AG09309 (cell line): ENCODE data around the gene HIPK2.
"Not testable (repeated sequence)": the region's sequence is repeated elsewhere in the genome, so short reads cannot be mapped to it uniquely, and the experiment has no call there.

Source experiments
- DNase-seq: peaks from one replicate; pipeline ENCODE4 v3.0.0-alpha.2; 2010; ENCODE audit warnings: low read depth
- H3K4me3 ChIP-seq: 2 replicates; pipeline ENCODE4 v1.5.1; 2011; ENCODE audit warnings: mild to moderate bottlenecking, low read depth, low read length, moderate library complexity; ENCODE audit not compliant: control insufficient read depth
- TF ChIP-seq, protein P1 (sequence below): IDR thresholded peaks from 2 replicates; pipeline ENCODE4 v1.5.1; 2011; ENCODE audit warnings: mild to moderate bottlenecking, low read depth, low read length, inconsistent platforms; ENCODE audit not compliant: insufficient read depth, control insufficient read depth; ENCODE audit errors: missing control alignments

HIPK2 gene

DNA sequence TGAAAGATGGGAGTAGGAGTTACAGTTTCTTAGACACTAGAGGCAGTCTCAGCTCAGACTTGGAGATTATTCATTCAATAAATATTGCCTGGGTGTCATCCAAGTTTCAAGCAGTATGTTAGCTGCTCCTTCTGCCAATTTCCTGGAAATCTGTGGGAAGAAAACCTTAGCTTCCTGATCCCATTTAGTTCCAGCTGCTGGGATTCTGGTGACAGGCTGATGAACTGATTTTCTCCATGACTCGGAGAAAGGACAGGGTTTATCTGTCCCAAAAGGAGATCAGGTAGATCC lies 158.5 kb downstream of the HIPK2 start:
- TF ChIP-seq, protein P1, sequence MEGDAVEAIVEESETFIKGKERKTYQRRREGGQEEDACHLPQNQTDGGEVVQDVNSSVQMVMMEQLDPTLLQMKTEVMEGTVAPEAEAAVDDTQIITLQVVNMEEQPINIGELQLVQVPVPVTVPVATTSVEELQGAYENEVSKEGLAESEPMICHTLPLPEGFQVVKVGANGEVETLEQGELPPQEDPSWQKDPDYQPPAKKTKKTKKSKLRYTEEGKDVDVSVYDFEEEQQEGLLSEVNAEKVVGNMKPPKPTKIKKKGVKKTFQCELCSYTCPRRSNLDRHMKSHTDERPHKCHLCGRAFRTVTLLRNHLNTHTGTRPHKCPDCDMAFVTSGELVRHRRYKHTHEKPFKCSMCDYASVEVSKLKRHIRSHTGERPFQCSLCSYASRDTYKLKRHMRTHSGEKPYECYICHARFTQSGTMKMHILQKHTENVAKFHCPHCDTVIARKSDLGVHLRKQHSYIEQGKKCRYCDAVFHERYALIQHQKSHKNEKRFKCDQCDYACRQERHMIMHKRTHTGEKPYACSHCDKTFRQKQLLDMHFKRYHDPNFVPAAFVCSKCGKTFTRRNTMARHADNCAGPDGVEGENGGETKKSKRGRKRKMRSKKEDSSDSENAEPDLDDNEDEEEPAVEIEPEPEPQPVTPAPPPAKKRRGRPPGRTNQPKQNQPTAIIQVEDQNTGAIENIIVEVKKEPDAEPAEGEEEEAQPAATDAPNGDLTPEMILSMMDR: no peak
- no peak overlapping the region for H3K4me3 ChIP-seq
- DNase-seq: peak; percentile 33

DNA sequence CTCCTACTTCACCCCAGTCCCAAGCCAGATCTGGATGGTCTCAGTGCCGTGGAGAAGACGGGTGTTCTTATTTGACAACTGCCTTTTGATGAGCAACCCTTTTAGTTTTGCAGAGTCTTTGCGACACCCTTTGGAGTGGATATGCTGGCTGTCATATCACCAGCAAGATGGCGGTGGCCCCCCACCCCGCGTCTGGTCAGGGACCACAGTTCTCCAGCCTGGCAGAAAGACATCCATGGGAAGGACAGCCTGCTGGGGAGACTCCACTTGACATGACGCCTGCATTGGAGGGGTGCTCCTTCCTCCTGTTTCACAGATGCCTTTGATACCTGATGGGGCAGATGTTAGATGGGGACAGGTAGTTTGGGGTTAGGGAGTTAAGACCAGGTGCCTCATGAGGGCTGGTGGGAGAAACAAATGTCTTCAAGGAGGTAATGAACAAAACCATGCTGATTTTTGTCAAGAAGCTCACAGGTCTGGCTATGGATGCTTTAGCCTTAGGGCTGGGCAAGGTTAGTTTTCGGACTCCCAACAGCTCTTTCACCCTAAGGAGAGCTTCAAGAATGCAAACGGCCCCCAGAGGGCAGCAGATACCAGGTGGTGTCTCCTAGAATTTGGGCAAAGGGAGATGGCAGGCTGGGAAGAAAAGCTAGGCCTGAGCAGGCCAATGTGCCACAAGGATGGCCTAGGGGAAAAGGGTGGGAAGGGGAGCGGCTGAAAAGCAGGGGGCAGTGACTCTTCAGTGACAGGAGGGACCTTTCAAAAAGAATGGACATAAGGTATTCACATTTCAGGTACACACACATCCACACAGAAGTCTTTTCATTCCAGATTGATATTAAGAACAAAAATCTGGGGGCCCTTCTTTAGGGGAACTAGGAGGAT lies 159.1 kb downstream of the HIPK2 start:
- DNase-seq: no peak
- H3K4me3 ChIP-seq: no peak overlapping the region
- TF ChIP-seq, protein P1: peak; percentile 70

DNA sequence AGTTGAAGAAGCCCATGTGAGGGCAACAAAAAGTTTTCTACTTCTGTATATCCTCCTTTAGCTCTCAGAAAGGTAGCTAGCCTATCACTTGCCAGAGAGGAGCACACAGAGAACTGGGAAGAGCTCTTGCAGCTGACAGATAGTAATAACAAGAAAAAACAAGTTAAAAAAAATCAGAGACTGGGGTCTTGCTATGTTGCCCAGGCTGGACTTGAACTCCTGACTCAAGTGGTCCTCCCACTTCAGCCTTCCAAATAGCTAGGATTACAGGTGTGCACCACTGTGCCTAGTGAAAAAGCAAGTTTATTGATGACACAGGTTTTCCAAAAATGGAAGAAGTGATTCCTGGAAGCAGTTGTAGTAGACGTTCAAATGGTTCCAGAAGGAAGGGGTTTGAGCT lies 160.7 kb downstream of the HIPK2 start:
- DNase-seq: no peak
- TF ChIP-seq, protein P1: no peak
- H3K4me3 ChIP-seq: no peak overlapping the region

DNA sequence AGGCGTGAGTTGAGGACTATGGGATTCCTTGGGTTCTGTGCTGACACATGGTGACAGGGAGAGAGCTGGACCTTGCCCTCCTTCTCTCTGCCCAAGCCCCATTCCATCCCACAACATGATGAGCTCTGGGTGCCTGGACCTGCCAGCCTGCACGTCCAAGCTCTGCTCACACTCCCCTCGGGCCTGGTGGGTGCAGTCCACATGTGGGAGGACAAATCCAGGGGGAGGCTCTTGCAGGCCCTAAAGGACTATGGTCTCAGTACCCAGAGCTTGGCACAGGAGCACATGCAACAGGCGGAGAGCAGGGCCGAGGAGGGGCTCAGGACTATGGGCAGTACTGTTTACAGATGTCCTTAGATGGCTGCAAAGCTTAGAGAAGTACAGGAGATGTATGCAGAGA lies 162.9 kb downstream of the HIPK2 start:
- TF ChIP-seq, protein P1: no peak
- no peak for DNase-seq
- no peak overlapping the region for H3K4me3 ChIP-seq

DNA sequence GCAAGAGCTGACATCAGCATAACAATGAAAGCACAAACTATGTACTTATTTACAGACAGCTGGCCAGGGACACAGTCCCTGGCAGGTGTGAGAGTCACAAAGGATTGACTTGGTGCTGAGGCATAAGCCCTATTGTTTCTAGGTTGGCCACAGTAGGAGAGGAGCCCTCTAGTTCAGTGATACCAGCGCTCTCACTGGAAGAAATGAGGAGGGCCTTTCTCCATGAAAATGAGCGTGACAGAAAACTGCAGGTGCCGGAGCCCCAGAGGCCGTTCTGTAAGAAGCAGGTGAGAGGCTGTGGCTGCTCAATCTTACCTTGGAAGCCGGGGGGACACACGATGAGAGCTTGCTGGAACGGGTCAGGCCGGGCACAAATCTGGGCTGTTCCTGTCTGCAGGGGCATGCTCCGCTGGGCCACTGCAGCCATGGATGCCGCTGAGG lies 163.8 kb downstream of the HIPK2 start:
- no peak for DNase-seq
- TF ChIP-seq, protein P1: no peak
- no peak overlapping the region for H3K4me3 ChIP-seq

DNA sequence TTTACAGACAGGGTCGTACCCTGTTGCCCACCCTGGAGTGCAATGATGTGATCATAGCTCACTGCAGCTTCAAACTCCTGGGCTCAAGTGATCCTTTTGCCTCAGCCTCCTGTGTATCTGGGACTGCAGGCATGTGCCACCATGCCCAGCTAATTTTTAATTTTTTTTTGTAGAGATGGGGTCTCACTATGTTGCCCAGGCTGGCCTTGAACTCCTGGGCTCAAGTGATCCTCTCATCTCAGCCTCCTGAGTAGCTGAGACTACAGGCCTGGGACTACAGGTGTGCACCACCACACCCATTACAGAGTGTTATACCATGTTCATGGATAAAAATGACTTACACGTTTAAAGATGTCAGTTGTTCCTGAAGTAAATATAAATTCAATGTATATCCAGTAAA lies 166.2 kb downstream of the HIPK2 start:
- DNase-seq, H3K4me3 ChIP-seq: not testable (repeated sequence)

DNA sequence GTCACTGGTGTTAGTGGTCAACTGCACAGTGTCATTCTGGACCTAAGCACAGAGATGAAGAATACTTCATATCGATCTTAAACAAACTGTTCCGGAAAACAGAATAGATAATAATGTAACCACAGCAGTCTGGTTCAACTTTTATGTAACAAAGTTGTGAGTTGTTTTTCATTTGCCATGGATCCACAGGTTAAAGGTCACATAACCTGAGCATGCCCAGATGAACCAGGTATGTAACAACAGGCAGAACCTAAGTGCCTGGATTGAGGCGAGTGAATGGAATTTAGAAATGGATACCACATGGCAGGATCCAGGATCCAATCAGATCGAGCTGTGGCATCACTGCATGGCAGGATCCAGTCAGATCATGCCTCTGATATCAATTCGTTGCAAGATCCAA lies 167.2 kb downstream of the HIPK2 start:
- DNase-seq: no peak
- TF ChIP-seq, protein P1: no peak

More for the DNA sequence above, 167.2 kb downstream of the HIPK2 start:
- no peak overlapping the region for H3K4me3 ChIP-seq
